Stimulated activated CD4-positive, alpha-beta T cell treated with anti-CD3 and anti-CD28 coated beads, Interleukin-15, amount 100 ng/mL, for 48 hours (primary cell): Measurements from ENCODE around the gene DHFR.
"Not testable (repeated sequence)": the region's sequence is repeated elsewhere in the genome, so short reads cannot be mapped to it uniquely, and the experiment has no call there.

Source experiments
- DNase-seq, 2 donors: peaks; one replicate each; pipeline ENCODE4 v3.0.0-alpha.2; 2020; ENCODE audit warnings: low read depth in 2 of 2

DHFR gene

GRCh38 chr5:80597500-80597899 lies 57.3 kb downstream of the DHFR start:
- no peak for DNase-seq

- no peak for DNase-seq
Observed at GRCh38 chr5:80594810-80595209, 60.0 kb downstream of the DHFR start.

GRCh38 chr5:80592761-80593160 lies 62.0 kb downstream of the DHFR start:
- DNase-seq: no peak

GRCh38 chr5:80592105-80592504 lies 62.7 kb downstream of the DHFR start:
- no peak for DNase-seq

GRCh38 chr5:80591352-80591751 lies 63.4 kb downstream of the DHFR start:
- no peak for DNase-seq

GRCh38 chr5:80590766-80591165 lies 64.0 kb downstream of the DHFR start:
- no peak for DNase-seq

- DNase-seq: no peak
Observed at GRCh38 chr5:80588858-80589540, 65.8 kb downstream of the DHFR start.

- DNase-seq: no peak
Observed at GRCh38 chr5:80584770-80585169, 70.0 kb downstream of the DHFR start.

GRCh38 chr5:80580291-80580690 lies 74.5 kb downstream of the DHFR start:
- not testable (repeated sequence) for DNase-seq

GRCh38 chr5:80579050-80579449 lies 75.7 kb downstream of the DHFR start:
- DNase-seq: no peak

GRCh38 chr5:80577707-80578106 lies 77.1 kb downstream of the DHFR start:
- DNase-seq: no peak

GRCh38 chr5:80576383-80576782 lies 78.4 kb downstream of the DHFR start:
- no peak for DNase-seq
